GM18870 (cell line): ENCODE results near the gene ALG1L2.
"Not testable (repeated sequence)": the region's sequence is repeated elsewhere in the genome, so short reads cannot be mapped to it uniquely, and the experiment has no call there.

Experiments used
- ATAC-seq: cut with Tn5 transposase; IDR thresholded peaks from one replicate; pipeline ENCODE4 v1.9.1; 2021; ENCODE audit warnings: moderate library complexity; ENCODE audit not compliant: unreplicated experiment

Gene ALG1L2

DNA sequence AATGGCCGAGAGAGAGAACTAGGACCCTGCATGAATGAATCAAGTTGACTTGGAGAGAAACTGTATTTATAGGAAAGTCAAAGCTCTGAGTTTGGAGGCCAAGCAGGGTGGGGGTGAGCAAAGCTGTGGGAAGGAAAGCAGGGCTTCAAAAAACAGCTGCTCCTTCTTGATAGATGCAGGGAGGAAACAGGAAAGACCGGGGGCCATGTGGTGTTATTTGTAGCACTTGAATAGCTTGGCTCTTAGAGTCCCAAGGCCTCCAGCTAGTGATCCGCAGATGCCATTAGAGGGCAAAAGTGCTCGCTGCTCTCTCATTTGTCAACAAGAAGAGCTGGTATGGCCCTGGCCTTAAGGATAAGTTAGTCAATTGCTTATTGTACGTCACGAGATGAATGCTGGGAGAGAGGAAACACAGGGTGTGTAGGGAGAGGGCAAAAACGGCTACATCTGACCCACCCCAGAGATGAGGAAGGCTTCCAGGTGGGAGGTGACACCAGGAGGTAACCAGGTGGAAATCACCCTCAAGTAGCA lies at the start of gene ALG1L2:
Gene ALG1L2 (plus strand): TSS at position 481 of the 531 bp plus-strand sequence. CDS start 186 bp downstream, outside the sequence.
- no peak for ATAC-seq

- ATAC-seq, result not testable (repeated sequence)
Measured at GRCh38 chr3:130037126-130037815, 44.4 kb upstream of the ALG1L2 start.

- ATAC-seq, result not testable (repeated sequence)
Measured at GRCh38 chr3:130042736-130043135, 38.9 kb upstream of the ALG1L2 start.

- not testable (repeated sequence) for ATAC-seq
Measured at GRCh38 chr3:130043658-130044057, 38.0 kb upstream of the ALG1L2 start.

DNA sequence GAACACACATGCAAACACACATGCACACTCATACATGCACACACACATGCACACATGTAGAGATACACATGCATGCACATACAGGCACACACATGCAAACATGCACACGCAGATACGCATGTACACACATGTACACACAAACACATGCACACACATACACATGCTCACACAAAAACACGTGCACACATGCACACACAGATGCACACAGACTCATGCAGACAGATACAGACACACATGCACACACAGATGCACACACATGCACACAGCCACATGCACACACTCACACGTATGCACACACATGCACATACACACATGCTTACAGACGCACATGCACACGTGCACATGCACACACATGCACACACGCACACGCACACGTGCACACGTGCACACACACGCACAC lies 37.3 kb upstream of the ALG1L2 start:
- ATAC-seq, result no peak

DNA sequence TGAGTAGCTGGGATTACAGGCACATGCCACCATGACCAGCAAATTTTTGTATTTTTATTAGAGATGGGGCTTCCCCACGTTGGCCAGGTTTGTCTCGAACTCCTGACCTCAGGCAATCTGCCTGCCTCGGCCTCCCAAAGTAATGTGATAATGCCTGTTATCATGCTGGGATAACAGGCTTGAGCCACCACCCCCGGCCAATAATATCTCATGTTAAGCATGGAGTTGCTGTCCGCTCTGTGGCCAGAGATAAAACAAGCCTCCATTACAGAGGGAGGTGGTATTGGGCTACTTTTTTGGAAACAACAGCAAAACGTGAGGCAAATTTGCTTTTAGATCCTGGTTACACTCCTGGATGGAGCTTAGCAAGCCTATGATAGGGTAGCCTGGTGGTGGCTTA lies 32.9 kb upstream of the ALG1L2 start:
- no peak for ATAC-seq

DNA sequence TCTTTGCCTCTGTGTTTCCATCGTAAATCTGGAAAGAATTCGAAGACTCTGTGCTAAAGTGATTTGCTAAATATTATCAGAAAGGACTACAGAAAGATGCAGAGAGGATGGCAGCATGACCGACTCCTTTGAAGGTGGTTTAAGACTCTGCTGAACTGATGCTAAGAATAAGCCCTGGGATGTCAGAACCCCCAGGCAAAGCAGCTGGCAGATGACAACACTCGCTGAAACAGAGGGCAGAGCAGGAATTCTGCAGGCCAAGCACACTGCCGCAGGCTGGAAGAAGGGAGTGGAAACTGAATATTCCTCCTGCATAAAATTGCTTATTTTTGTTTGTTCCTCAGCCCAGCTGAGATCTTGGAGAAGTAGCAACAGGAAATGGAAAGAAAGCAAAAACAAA lies 29.3 kb upstream of the ALG1L2 start:
- not testable (repeated sequence) for ATAC-seq

- not testable (repeated sequence) for ATAC-seq
Measured at GRCh38 chr3:130052965-130053364, 28.7 kb upstream of the ALG1L2 start.

DNA sequence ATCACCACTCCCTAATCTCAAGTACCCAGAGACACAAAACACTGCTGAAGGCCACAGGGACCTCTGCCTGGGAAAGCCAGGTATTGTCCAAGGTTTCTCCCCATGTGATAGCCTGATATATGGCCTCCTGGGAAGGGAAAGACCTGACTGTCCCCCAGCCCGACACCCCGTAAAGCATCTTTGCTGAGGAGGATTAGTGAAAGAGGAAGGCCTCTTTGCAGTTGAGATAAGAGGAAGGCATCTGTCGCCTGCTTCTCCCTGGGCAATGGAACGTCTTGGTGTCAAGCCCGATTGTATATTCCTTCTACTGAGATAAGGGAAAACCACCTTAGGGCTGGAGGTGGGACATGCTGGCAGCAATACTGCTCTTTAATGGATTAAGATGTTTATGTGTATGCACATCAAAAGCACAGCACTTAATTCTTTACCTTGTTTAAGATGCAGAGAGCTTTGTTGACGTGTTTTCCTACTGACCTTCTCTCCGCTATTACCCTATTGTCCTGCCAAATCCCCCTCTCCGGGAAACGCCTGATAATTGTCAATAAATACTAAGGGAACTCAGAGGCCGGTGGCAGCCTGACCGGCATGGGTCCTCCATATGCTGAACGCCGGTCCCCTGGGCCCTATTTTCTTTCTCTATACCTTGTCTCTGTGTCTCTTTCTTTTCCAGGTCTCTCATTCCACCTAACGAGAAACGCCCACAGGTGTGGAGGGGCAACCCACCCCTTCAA lies 23.9 kb upstream of the ALG1L2 start:
- ATAC-seq, result not testable (repeated sequence)

- ATAC-seq, result not testable (repeated sequence)
Measured at GRCh38 chr3:130058267-130058657, 23.4 kb upstream of the ALG1L2 start.

DNA sequence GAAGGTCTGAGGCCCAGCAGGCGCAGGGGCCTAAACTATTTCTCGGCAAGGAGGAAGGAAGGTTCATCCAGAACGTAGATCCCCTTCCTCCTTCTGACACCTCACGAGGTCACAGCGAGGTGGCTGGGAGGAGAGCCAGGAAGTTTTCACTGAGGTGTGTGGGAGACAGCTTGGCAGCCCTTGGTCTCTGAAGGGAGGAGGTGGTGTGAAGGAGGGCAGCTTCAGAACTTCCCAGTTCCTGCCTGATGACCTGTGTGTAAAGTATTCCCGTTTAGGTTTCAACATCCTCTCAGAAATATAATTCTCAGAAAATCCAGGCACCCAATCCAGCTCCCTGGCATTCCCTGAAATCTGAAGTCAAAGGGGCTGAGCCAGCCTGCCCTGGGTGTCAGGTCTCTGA lies 22.9 kb upstream of the ALG1L2 start:
- ATAC-seq, result not testable (repeated sequence)

- not testable (repeated sequence) for ATAC-seq
Measured at GRCh38 chr3:130059162-130059561, 22.5 kb upstream of the ALG1L2 start.

GRCh38 chr3:130073582-130073981 lies 8.0 kb upstream of the ALG1L2 start:
- no peak for ATAC-seq

DNA sequence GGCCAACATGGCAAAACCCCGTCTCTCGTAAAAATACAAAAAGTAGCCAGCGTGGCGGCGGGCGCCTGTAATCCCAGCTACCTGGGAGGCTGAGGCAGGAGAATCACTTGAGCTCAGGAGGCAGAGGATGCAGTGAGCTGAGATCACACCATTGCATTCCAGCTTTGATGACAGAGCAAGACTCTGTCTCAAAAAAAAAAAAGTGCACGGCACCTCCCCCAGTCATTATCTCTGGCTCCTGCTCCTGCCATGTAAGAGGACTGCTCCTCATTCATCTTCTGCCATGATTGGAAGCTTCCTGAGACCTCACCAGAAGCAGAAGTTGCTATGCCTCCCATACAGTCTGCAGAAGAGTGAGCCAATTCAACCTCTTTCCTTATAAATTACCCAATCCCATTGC lies 4.0 kb upstream of the ALG1L2 start:
- ATAC-seq, result no peak

DNA sequence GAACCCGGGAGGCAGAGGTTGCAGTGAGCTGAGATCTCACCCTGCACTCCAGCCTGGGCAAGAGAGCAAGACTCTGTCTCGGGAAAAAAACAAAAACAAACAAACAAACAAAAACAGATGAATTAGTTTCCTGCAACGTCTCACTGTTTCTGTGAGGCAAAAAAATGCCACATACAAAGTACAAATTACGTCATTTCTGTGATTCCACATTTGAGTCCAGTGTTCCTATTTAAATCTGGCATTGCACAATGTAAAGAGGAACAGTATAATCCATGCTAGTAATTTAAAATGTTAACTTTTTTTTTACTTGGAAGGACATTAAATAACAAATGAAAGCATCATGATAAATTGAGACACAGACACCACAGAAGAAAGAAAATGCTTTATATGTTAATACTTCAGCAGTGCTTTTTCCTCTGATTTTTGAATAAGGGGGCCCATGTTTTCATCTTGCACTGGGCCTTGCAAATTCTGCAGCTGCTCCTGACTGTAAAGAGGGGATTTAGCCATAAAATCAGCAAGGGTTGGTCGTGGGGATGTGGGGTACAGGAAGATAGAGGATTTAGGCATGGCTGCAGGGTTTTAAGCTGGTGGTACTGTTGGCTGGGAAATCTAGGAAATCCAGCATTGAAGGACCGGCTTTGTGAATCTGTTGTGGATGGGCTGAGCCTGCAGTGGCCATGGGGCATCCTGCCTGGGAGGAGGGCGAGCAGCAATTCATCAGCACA lies 1.9 kb downstream of the ALG1L2 start:
- ATAC-seq, result not testable (repeated sequence)

- ATAC-seq, result no peak
Measured at GRCh38 chr3:130084436-130084980, 2.9 kb downstream of the ALG1L2 start.

DNA sequence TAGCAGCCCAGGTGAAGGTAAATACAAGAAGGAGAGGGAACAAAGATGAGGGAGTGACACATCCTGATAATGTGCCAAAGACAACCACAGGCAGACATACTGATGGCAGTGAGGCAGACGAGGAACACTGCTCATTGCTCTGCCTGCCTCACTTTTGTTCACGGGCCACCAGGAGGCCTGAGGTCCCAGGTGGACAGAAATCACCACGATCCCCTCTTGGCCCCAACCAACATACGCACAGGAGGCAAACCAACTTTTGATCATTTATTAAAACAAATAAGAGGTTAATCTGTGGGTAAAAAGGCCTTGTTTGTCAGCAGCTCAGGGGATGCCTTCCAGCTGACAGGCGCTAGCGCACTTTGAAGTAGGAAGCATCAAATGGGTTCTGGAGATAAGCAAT lies 4.2 kb downstream of the ALG1L2 start:
- ATAC-seq, result no peak

DNA sequence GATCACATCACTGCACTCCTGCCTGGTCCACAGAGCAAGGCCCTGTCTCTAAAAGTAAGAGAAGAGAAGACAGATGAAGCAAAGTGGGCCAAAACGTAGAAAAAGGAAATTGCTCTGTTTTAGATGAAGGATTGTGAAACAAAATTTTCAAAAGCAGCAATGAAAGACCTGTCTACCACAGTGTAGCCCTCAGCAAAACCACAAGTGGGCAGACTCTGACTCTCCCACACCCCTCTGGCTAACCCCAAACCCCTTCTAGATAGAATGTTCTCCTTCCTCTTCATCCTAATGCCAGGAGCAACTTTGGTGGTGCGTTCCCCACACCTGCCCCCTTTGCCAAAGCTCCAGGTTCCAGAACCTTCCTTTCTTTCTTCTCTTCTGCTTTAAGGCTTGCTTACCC lies 5.0 kb downstream of the ALG1L2 start:
- not testable (repeated sequence) for ATAC-seq

DNA sequence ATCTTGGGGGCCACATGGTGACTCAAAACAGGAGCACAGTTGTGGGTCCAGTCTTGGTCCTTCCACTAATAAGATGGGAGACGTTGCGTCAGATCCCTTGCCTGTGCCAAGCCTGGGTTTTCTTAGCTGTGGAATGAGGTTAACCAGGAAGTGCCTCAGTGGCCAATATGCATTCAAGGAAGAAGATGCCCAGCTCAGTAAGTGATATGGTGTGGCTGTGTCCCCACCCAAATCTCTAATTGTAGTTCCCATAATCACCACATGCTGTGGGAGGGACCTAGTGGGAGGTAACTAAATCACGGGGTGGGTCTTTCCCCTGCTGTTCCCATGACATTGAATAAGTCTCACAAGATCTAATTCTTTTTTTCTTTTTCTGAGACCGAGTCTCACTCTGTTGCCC lies 6.4 kb downstream of the ALG1L2 start:
- ATAC-seq, result no peak

DNA sequence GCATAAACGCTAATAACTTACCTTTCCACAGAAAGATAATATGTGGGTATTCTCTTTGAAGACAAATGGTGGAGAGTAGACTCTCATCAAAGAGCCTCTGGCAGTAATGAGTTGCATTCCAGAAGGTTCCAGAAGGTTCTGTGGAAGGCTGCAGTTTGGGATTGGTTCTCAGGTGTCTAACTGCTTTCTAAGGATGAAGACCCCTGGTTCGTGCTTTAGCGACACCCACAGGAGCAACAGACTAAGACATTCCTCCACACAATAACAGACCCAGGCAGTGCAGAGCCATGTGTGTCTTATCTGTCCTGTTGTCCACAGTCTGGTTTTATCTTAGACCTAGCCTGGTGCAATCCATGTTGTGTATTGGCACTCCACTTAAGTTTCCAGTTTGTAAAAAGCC lies 9.1 kb downstream of the ALG1L2 start:
- ATAC-seq, result not testable (repeated sequence)

- ATAC-seq, result no peak
Measured at GRCh38 chr3:130091958-130092357, 10.3 kb downstream of the ALG1L2 start.
